NCI-H345 (cell line): ENCODE data around the gene SKAP1.
"Not testable (repeated sequence)": the region's sequence is repeated elsewhere in the genome, so short reads cannot be mapped to it uniquely, and the experiment has no call there.

ENCODE experiments used
- DNase-seq: peaks from one replicate; lab custom pipeline; 2025; lab: John Stamatoyannopoulos, UW

Gene SKAP1

DNA sequence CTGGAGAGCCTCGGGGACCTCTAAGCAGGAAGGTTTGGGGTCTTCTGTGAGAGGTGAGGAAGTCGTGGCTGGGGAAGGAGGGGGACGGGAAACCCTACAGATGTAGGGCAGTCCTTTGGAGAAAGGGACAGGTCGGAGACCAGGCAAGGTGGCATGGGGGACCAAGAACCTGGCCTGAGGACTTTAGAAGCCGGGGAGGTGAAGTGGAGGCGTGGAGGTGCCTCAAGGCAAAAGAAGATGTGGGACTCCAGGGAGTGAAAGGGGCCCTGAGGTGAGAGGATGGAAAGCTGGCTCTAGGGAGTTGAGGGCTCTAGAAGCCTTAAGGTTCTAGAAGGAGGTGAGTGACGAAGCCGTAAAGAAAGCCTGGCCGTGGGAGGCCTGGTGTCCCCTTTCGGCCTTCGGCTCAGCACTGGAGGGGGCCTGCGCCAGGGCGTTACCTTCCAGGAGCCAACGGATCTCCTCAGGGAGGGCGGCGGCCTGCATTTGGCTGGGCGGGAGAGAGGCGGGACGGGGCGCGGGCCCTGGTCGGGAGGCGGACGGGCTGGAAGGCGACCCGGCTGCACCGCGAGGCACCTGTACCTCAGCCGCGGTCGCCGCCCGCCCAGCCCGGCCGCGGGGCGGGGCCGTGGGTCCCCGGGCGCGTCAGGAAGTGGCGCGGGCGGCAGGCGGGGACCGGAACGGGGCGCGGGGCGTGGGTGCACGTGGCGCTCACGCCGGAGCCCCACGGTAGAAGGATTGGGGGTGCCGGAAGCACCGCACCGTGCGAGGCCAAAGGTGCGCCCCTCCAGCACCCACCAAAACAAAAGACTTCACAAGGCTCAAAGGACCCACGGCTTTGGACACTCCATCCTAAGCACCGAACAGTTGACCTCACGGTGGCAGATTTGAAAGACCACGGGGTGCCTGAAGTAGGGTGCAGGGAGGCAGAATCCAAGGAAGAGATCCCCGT, at the start of gene SKAP1:
Gene SKAP1 (minus strand): TSS at position 577 of the 949 bp plus-strand sequence.
- DNase-seq, result no peak

DNA sequence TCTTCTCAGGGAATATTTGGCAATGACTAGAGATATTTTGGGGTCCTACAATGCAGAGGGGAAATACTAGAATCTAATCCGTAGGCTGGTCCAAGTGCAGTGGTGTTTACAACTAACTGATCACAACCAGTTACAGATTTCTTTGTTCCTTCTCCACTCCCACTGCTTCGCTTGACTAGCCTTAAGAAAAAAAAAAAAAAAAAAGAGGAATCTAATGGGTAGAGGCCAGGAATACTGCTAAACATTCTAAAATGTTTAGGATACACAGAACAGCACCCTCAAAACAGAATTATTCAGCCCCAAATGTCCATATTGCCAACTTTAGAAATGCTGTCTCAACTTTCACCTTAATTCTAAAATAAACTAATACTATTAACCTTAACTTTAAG, 49.0 kb upstream of the SKAP1 start:
- no peak for DNase-seq

DNA sequence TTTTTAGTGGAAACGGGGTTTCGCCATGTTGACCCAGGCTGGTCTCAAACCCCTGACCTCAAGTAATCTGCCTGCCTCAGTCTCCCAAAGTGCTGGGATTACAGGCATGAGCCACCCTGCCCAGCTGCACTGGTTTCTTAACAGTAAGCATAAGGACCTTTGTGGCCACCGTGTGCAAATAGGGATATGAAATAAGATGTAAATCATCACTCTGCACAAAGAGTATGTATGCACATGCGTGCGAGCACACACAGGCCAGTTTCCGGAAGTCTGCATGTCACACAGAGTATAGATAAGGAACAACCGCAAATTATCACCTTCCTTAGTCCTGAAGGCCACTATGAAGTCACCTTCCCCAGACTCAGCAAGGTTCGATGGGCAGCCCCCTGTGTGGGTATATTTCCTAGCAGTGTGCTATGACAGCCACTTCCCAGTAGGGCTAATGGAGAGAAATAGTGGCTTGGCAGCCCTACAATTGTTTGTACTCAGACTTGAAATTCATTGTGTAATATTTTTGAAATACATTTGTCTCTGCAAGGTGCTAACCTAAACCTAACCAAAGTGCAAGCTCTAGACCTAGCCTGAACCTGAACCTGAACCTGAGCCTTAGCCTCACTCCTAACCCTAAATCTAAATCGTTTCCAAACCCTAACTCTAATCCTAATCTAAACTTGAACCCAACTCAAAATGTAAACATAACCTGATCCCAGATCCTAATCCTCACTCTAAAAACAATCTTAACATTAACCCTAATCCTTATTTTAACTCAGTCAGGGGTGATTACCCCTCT, 48.4 kb upstream of the SKAP1 start:
- DNase-seq, result no peak

DNA sequence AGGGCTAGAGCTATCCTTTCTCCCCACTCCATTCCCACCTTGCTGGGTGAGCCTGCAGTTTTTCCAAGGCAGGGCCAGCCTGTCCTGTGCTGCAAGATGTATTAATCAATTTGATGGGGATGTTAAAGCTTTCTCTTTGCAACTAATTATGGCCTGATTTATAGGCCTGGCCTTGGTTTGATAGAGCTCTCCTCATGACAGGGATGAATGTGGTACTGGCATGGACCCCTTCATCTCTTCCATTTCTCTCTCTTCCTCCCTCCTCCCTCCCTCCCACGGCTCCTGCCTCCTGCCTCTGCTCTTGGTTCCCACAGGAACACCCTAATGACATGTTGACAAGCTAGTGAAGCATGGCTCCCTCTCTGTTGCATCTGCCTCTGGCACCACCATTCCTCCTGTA, 47.2 kb upstream of the SKAP1 start:
- DNase-seq, result no peak

DNA sequence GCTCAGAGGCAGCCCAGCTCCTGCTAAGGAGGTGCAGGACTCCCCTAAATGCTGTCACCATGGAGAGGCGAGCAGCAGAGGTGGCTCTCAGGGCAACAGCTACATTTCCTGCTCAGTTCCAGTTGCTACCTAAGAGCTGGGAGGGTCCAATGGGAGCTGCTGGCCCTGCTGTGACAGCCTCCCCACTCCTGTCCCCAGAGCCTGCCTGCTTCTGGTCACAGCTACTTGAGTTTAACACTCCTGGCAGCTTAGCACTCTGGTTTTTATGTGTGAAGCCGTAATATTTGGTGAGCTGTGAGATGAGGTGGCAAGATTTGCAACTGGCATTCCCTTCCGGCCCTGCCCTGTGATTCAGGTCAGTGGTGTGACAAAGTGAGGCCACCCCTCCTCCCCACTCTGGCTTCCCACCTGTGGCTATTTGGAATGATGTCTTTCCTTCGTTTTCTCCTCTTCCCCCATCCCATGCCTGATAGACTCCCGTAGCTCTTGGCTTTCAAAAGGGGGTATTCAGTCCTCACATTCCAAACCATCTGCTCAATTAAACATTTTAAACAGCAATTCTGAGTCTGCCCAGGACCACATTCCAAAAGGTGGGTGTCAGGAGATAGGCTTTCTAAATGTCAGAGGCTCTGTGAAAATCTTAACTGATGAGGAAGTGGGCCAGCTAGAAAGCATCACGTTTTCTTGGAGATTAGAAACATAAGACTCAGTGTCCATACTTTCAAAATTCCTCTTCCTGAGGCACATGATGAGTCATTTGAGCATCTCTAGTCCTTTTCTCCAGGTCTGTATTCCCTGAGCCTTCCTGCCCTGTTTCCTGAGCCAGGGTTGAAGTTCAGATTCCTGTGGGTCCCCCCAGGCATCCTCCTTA, 42.6 kb upstream of the SKAP1 start:
- DNase-seq, result peak; percentile 86

DNA sequence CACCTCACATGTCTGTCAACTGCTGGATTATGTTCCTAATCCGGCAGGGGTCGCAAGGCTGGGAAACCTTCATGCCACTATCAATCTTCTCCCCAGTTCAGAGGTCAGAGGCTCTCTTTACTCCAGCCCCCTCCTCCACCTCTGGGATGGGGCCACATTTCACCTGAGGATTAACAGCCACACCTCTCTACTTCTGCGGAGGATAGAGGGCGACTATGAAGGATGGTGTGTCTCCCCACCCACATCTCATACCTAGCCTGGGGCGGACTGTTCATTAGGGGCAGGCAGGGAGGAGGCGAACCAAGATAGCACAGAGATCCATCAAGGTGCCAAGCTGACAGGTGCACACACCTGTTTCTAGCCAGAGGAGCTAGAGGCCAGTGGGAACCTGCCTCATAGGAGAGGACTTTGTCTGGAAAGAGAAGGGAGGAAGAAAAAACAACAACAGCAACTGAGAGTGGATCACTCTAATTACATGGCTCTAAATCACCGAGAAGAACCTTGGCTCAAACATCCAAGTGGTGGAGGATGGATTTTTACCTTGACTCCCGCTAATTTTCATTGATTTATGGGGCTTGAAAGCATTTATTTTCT, 41.9 kb upstream of the SKAP1 start:
- peak; percentile 70 for DNase-seq

DNA sequence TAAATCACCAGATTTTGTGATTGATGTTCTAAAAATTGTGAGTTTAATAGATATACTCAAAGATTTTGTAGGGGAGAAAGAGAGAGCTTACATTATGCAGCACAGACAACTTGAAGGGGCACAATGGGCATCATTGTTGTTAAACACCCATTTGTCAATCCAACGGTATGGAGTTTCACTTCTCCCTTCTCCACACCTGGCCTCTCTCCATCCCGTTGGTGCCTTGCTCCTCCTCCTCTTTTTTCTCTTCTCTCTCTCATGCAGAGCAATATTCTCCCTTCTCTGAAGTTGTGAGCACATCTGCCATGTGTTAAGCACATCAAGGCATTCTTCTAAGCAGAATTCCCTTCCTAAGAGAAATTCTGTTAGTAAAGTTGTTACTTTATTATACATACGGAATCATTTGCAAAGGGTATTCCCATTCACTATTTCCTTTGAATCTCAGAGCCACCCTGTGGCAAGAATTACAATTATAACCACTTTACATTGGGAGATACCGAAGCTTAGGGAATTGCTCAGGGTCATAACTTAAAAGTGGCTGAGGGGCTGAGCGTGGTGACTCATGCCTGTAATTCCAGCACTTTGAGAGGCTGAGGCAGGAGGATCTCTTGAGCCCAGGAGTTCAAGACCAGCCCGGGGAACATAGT, 40.5 kb upstream of the SKAP1 start:
- no peak for DNase-seq

DNA sequence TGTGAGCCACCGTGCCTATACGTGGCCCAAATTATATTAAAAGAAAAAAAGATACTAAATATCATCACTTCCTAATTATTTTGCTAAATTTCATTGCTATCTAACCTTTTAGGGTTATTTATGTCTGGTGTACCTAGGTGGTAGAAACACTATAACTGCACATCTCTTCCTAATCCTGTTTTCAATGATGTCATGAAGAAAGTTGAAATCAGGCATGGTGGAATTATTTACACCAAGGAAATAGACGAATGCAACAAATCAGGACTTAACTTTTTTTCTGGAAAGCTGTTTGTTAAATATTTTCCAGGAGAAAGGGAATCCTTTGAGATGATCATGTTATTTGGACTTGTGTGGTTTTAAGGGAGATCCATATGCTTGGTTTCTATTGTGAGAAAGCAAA, 39.2 kb upstream of the SKAP1 start:
- DNase-seq, result no peak

DNA sequence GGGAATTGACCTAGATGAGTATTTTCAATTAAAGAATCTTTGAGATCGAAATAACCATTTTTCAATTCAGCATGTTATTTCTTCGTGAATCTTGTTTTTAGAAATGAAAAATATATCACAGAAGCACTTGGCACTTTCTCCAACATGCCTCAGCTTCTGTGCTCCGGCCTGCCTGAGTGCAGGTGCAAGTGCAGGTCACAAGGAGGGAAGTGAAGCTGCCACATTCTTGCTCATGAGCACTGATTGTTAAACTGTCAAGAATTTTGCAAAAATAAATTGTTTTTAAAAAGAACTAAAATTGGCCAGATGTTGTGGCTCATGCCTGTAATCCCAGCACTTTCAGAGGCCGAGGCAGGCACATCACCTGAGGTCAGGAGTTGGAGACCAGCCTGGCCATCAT, 38.3 kb upstream of the SKAP1 start:
- DNase-seq, result no peak

DNA sequence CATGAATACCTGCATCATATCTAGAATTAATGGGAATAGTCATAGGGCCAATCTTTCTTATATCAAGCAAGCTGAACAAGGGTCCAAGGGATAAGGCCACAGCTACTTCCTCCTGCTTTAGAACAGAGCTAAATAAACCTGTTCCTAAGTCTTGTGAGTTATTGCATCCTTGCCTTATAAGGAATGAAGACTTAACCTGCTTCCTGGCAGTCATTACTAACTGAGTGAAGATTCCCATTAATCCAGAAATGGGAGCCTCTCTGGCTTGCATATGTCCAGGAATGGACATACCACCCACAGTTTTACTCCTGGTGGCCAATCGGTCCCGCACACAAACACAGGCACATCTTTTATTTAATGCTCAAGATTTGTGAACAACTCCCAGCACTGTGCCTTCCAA, 35.9 kb upstream of the SKAP1 start:
- no peak for DNase-seq

DNA sequence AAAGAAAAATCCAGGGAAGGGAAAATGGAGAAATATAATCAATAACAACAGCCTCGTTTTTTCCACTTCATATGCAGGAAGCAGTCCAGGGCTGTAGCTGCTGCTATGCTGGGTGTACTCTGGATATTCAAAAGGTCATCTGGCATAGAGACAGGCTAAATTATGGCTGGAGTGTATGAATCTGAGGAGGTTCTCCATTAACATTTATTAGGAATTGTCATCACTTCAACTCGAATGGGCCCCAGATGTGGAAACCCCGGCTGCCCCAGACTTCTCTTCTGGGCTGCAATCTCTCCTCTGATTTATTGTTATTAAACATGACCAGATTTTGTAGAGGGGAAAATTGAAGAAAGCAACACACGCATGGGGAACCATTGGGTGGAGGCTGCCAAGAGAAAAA, 33.5 kb upstream of the SKAP1 start:
- DNase-seq, result no peak

DNA sequence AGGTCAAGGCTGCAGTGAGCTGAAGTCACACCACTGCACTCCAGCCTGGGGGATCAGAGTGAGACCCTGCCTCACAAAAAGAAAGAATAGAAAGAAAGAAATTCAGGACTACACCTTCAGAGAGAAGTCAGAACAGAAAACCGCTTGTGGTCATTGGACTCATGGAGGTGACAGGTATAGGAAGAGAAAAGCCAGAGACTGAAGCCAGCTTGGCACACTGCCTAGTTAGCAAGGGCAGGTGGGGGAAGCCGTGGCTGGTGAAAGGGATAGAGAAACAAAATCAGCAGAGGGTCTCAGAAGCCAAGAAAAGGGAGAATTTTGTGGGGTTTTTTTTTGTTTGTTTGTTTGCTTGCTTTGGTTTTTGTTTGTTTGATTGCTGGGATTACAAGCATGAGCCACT, 32.9 kb upstream of the SKAP1 start:
- DNase-seq, result peak; percentile 68

DNA sequence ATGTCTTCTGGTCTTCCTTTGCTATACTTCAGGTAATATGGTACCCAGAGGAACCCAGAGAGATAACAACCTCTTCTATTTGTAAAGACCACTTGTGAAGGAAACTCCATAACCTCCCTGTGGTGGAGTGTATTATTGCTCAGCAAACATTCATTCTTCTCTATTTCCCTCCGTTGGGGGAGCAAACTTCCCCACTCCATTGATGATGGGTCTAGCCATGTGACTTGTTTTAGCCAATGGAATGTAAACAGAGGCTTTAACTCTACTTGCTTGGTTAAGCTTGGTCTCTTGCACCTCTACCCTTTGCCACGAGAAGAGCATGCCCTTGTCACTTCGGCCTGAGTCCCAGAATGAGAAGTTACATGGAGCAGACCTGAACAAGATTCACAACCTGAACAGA, 30.0 kb upstream of the SKAP1 start:
- DNase-seq, result peak; percentile 65

DNA sequence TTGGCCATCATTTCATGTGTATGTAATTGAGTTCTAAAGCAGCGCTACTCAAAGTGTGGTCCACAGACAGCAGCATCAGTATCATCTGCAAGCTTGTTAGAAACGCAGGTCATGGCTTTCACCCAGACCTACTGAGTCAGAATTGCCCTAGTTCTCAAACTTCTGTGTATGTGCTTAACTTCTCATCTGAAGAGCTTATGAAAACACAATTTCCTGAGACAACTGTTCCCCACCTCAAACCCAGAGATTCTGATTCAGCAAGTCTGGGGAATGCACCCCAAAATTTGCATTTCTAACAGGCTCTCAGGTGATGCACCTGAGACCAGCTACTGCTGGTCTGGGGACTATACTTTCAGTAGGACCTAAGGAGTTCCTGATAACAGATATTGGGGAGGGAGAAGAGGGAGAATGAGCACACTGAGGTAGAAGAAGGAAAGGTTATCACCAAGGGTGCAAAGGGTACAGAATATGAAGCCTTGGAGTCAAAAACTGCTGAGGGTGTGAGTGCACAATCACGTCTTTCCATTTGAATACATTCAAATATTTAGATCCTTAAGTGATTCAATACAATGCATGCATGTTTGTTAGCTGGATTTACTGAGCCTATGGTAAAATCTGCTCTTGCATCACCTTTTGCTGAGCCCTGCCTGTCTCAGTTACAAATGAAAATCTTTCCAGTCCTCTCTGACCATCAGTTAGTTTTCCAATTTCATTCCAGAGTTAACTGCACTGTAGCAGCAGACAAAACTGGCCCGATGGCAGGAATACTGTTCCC, 29.2 kb upstream of the SKAP1 start:
- DNase-seq, result no peak

DNA sequence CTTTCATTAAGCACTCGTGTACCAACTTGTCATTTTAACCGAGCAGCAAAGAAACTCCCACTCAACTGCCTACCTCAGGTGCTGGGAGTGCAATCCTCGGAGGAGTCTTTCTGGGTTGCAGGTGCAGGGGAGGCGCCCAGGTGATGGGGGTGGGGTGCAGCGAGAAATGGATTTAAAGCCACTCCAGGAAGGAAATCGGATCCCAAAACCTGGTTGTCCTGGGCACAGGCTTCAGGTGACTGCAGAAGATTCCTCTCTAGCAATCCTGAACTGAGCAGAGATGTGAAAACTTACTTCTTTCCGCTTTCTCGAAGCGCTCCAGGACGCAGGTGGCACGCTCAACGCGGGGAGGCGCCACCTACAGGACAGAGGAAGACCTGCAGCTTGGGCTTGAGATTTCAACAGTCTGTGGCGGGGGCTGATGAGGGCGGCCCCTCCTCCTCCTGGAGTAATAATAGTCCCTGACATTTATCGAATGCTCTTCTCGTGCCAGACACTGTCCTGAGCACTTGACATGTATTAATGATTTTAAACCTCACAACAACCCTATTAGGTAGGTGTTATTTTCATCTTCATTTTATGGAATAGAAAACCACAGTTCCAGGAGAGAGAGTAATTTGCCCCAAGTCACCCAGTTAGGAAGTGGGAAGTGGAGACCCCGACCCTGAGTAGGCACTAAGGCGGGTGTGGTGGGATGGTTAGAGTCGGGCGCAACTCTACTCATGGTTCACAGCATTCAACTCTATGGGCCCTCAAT, 27.2 kb upstream of the SKAP1 start:
- no peak for DNase-seq

DNA sequence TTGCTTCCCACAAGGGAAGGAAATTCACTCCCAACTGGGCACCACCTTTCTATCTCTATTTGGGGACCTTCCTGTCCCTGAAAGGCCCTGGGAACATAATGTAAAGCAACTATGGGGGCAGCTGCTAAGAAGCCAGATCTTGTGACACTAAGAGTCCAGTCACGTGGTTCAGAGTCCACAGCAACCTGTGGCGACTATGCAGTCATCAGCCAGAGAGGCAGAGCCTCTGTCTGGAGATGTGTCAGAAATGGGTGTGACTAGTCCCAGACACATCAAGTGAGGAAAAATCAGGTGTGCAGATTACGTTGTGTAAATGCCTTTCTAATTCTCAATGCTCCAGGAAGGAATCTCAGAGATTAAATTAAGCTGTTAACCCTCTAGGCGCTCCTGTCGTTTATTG, 26.6 kb upstream of the SKAP1 start:
- DNase-seq, result no peak

DNA sequence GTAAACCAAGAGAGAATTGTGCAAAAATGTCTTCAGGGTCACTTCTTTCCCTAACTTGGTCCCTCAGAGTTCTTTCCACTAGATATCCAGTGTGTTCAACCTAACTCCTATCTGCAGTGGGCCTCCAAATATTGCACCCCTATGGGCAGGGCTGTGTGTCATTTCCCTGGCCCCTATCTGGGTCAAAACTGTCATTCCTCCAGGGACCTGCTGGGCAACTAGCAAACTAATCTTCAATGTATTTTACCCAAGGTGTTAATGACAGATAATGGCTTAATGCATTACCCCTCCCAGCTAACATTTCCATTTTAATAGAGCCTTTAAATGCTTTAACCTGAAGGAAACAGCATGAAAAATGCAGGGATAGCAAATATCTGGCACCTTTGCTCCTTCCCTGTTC, 25.8 kb upstream of the SKAP1 start:
- DNase-seq, result no peak

DNA sequence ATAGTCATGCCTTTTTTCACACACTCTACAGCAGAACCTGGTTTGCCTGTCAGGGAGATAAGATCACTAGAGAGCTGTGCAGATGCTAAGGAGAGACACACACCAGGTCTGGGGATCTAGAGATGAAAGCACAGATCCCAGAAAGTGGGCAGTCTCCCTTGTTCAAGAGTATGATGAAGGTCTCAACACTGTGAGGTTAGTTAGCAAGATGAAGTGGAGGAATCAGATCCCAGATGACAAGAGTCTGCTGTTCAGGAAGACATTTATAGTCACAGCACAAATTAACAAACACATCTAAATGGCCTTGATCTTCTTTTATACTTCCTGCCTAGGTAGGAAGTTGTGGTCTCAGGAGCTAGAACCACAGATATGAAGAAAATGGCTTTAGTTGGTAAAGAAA, 23.4 kb upstream of the SKAP1 start:
- no peak for DNase-seq

DNA sequence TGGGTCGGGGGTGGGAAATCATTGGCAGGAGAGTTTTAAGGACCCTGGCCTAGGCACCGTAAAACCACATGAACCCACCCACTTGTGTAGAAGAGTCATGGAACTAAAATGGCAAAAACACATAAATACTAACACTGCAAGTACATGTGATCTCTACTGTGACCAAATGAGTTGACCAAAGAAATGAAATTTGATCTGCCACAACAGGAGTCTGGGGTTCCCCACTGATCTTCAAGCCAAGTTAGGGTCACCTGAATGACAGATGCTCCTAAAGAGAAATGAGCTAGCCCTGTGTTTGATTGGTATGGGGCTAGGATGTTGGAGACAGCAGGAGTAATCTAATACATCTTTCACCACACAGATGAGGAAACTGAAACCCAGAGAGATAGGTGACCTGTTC, 21.5 kb upstream of the SKAP1 start:
- DNase-seq, result no peak

DNA sequence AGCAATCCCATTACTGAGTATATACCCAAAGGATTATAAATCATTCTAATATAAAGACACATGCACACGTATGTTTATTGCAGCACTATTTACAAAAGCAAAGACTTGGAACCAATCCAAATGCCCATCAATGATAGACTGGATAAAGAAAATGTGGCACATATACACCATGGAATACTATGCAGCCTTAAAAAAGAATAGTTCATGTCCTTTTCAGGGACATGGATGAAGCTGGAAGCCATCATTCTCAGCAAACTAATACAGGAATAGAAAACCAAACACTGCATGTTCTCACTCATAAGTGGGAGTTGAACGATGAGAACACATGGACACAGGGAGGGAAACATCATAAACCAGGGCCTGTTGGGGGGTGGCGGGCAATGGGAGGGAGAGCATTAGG, 19.3 kb upstream of the SKAP1 start:
- DNase-seq, result not testable (repeated sequence)
